ENCODE measurements around the gene GFPT2.
A peak's percentile ranks its signal among the peaks of the same experiment; 100 is the strongest.

DNA sequence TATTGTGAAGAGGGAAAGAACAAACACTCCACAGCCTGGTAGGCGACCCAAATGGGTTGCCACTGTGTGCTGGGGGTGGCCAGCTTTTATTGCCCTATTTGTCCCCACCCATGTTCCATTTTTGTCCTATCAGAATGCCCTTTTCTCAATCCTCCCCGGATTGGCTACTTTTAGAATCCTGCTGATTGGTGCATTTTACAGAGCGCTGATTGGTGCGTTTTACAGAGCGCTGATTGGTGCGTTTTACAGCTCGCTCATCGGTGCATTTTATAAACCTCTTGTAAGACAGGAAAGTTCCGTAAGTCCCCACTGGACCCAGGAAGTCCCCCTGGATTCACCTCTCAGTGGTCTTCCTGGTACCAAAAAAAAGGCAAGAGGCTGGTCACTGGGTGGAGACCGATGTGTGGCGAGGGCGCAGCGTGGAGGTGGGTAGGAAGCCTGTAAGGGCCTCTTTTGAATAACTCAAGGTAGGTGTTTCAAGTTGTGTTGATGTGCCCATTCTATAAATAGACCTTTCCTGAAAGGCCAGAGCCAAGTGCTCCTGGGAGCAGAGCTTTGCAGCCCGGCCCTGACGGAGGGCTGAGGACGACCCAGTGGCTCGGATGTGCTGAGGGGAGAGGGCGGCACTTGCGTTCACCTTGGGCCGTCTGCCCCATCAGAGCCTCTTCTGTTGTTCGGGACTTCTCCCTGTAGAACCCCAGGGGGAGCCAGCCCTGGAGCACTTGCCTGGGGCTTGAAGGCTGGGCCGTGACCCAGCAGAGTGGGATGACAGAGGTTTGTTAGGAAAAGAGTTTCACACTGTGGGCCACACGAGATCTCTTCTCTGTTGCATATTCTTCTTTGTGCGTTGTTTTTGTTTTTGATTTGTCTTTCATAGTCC is 7.2 kb upstream of the GFPT2 start:
- TF ChIP-seq CEBPB (IDR thresholded peaks at IDR 0.05; ENCODE audit: low read depth, low read length), result no peak
- TF ChIP-seq, protein P1, sequence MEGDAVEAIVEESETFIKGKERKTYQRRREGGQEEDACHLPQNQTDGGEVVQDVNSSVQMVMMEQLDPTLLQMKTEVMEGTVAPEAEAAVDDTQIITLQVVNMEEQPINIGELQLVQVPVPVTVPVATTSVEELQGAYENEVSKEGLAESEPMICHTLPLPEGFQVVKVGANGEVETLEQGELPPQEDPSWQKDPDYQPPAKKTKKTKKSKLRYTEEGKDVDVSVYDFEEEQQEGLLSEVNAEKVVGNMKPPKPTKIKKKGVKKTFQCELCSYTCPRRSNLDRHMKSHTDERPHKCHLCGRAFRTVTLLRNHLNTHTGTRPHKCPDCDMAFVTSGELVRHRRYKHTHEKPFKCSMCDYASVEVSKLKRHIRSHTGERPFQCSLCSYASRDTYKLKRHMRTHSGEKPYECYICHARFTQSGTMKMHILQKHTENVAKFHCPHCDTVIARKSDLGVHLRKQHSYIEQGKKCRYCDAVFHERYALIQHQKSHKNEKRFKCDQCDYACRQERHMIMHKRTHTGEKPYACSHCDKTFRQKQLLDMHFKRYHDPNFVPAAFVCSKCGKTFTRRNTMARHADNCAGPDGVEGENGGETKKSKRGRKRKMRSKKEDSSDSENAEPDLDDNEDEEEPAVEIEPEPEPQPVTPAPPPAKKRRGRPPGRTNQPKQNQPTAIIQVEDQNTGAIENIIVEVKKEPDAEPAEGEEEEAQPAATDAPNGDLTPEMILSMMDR (IDR thresholded peaks at IDR 0.05; ENCODE audit: control extremely low read depth in 1 of 3, insufficient read depth in 1 of 3, low read depth in 1 of 3, low read length in 3 of 3), result peak in 1 of 3 experiments; percentile 10; a peak in 2 of 4 replicates
- TF ChIP-seq, protein P2, sequence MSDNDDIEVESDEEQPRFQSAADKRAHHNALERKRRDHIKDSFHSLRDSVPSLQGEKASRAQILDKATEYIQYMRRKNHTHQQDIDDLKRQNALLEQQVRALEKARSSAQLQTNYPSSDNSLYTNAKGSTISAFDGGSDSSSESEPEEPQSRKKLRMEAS (IDR thresholded peaks at IDR 0.05), result no peak
- no peak for TF ChIP-seq CHD2 (IDR thresholded peaks at IDR 0.05; ENCODE audit: low read length)
- no peak for TF ChIP-seq TAF1 (IDR thresholded peaks at IDR 0.05; ENCODE audit: low read depth, low read length)
- TF ChIP-seq TEAD4 (IDR thresholded peaks at IDR 0.05; ENCODE audit: low read depth, low read length), result no peak
- no peak for TF ChIP-seq RFX5 (IDR thresholded peaks at IDR 0.05; ENCODE audit: borderline replicate concordance, low read depth, low read length)
- no peak for TF ChIP-seq POLR2AphosphoS5 (IDR thresholded peaks at IDR 0.05; ENCODE audit: low read depth, low read length)
- TF ChIP-seq, protein P3, sequence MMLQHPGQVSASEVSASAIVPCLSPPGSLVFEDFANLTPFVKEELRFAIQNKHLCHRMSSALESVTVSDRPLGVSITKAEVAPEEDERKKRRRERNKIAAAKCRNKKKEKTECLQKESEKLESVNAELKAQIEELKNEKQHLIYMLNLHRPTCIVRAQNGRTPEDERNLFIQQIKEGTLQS (IDR thresholded peaks at IDR 0.05; ENCODE audit: insufficient read depth, low read depth, low read length), result no peak

Data from H1 (cell line).